ENCODE measurements around the gene MAPK14.

Gene MAPK14

GRCh38 chr6:36071281-36071680 lies 43.7 kb downstream of the MAPK14 start:
- Histone ChIP-seq H3K9me3 (ENCODE audit: low read length) (no peaks in the 10 kb centered on the region), H4K20me1 (ENCODE audit: insufficient read depth, low read length) (no peaks in the 10 kb centered on the region), H3K9me2 (ENCODE audit: low read depth, low read length) (no peaks in the 10 kb centered on the region), H3K9ac (ENCODE audit: low read length) (no peak overlapping the region), H3K36me3 (ENCODE audit: insufficient read depth, low read length) (peaks cover 23% of the 10 kb centered on the region; the same call in 1 of the 2 replicates), H3K27ac (ENCODE audit: low read depth, low read length, poor library complexity, severe bottlenecking) (no peak overlapping the region), H3K27me3 (ENCODE audit: insufficient read depth, low read length) (no peaks in the 10 kb centered on the region), H3F3A (ENCODE audit: insufficient read depth, low read length) (no peaks in the 10 kb centered on the region), H3K4me2 (ENCODE audit: low read length) (no peak overlapping the region), H2AFZ (ENCODE audit: low read length) (no peak overlapping the region), H3K79me2 (ENCODE audit: insufficient read depth, low read length) (peaks cover 16% of the 10 kb centered on the region; the same call in 1 of the 2 replicates), H3K4me3 (ENCODE audit: low read depth, low read length, poor library complexity, severe bottlenecking) (no peak overlapping the region), H3K4me1 (ENCODE audit: insufficient read depth, low read length, severe bottlenecking) (no peaks in the 10 kb centered on the region)
- no peak for TF ChIP-seq CTCF (IDR thresholded peaks at IDR 0.05; ENCODE audit: low read length)
- no peak for TF ChIP-seq EZH2 (IDR thresholded peaks at IDR 0.05; ENCODE audit: borderline replicate concordance, low read length)

GRCh38 chr6:36071714-36072113 lies 44.1 kb downstream of the MAPK14 start:
- Histone ChIP-seq H3K9me2 (ENCODE audit: low read depth, low read length) (no peaks in the 10 kb centered on the region), H3K4me3 (ENCODE audit: low read depth, low read length, poor library complexity, severe bottlenecking) (no peak overlapping the region), H4K20me1 (ENCODE audit: insufficient read depth, low read length) (no peaks in the 10 kb centered on the region), H3K27ac (ENCODE audit: low read depth, low read length, poor library complexity, severe bottlenecking) (no peak overlapping the region), H3K36me3 (ENCODE audit: insufficient read depth, low read length) (peaks cover 28% of the 10 kb centered on the region; the same call in 1 of the 2 replicates), H3F3A (ENCODE audit: insufficient read depth, low read length) (no peaks in the 10 kb centered on the region), H3K9me3 (ENCODE audit: low read length) (no peaks in the 10 kb centered on the region), H2AFZ (ENCODE audit: low read length) (no peak overlapping the region), H3K4me1 (ENCODE audit: insufficient read depth, low read length, severe bottlenecking) (no peaks in the 10 kb centered on the region), H3K9ac (ENCODE audit: low read length) (no peak overlapping the region), H3K4me2 (ENCODE audit: low read length) (no peak overlapping the region), H3K27me3 (ENCODE audit: insufficient read depth, low read length) (no peaks in the 10 kb centered on the region), H3K79me2 (ENCODE audit: insufficient read depth, low read length) (peaks cover 16% of the 10 kb centered on the region; the same call in 1 of the 2 replicates)
- TF ChIP-seq EZH2 (IDR thresholded peaks at IDR 0.05; ENCODE audit: borderline replicate concordance, low read length) (no peak), CTCF (IDR thresholded peaks at IDR 0.05; ENCODE audit: low read length) (no peak)

GRCh38 chr6:36072681-36073080 lies 45.1 kb downstream of the MAPK14 start:
- no peak overlapping the region for H3K4me3 ChIP-seq (ENCODE audit: low read depth, low read length, poor library complexity, severe bottlenecking)
- peaks cover 15% of the 10 kb centered on the region; the same call in 1 of the 2 replicates for H3K79me2 ChIP-seq (ENCODE audit: insufficient read depth, low read length)
- H3K9me2 ChIP-seq (ENCODE audit: low read depth, low read length): no peaks in the 10 kb centered on the region
- H3K9ac ChIP-seq (ENCODE audit: low read length): no peak overlapping the region
- H3F3A ChIP-seq (ENCODE audit: insufficient read depth, low read length): no peaks in the 10 kb centered on the region
- peaks cover 37% of the 10 kb centered on the region for H3K36me3 ChIP-seq (ENCODE audit: insufficient read depth, low read length)
- TF ChIP-seq EZH2 (IDR thresholded peaks at IDR 0.05; ENCODE audit: borderline replicate concordance, low read length) (no peak), CTCF (IDR thresholded peaks at IDR 0.05; ENCODE audit: low read length) (no peak)
- H4K20me1 ChIP-seq (ENCODE audit: insufficient read depth, low read length): no peaks in the 10 kb centered on the region
- H3K27me3 ChIP-seq (ENCODE audit: insufficient read depth, low read length): no peaks in the 10 kb centered on the region
- no peaks in the 10 kb centered on the region for H3K9me3 ChIP-seq (ENCODE audit: low read length)
- no peak overlapping the region for H3K4me2 ChIP-seq (ENCODE audit: low read length)
- H3K4me1 ChIP-seq (ENCODE audit: insufficient read depth, low read length, severe bottlenecking): no peaks in the 10 kb centered on the region
- H3K27ac ChIP-seq (ENCODE audit: low read depth, low read length, poor library complexity, severe bottlenecking): no peak overlapping the region
- no peak overlapping the region for H2AFZ ChIP-seq (ENCODE audit: low read length)
